ENCODE results near the gene C1QTNF5.

- TF ChIP-seq PHF8 (conservative IDR thresholded peaks at IDR 0.05; ENCODE audit: low read depth, low read length): no peak
- no peak for TF ChIP-seq BRCA1 (IDR thresholded peaks at IDR 0.05; ENCODE audit: low read depth, low read length)
Measured at GRCh38 chr11:119315131-119316015, 25.3 kb downstream of the C1QTNF5 start.

Data from H1 (cell line).